ENCODE results near the gene ALK.

Gene ALK

GRCh38 chr2:29394981-29395350, 526.4 kb downstream of the ALK start:
- no peak overlapping the region for H3K4me3 ChIP-seq (ENCODE audit: control insufficient read depth, low read depth, low read length)
- no peak for TF ChIP-seq CTCF (IDR thresholded peaks at IDR 0.05; ENCODE audit: control insufficient read depth, insufficient read depth, low read depth, low read length, missing control alignments)
- DNase-seq (ENCODE audit: low read depth) = no peak

- DNase-seq (ENCODE audit: low read depth) = no peak
These were observed 526.9 kb downstream of the ALK start for GRCh38 chr2:29394311-29394980.

GRCh38 chr2:29393676-29394075, 527.7 kb downstream of the ALK start:
- no peak for TF ChIP-seq CTCF (IDR thresholded peaks at IDR 0.05; ENCODE audit: control insufficient read depth, insufficient read depth, low read depth, low read length, missing control alignments)
- no peak for DNase-seq (ENCODE audit: low read depth)
- no peak overlapping the region for H3K4me3 ChIP-seq (ENCODE audit: control insufficient read depth, low read depth, low read length)

More at GRCh38 chr2:29394311-29394980, 526.9 kb downstream of the ALK start:
- H3K4me3 ChIP-seq (ENCODE audit: control insufficient read depth, low read depth, low read length) = no peak overlapping the region
- TF ChIP-seq CTCF (IDR thresholded peaks at IDR 0.05; ENCODE audit: control insufficient read depth, insufficient read depth, low read depth, low read length, missing control alignments) = no peak

GRCh38 chr2:29392774-29393173, 528.6 kb downstream of the ALK start:
- TF ChIP-seq CTCF (IDR thresholded peaks at IDR 0.05; ENCODE audit: control insufficient read depth, insufficient read depth, low read depth, low read length, missing control alignments) = no peak
- H3K4me3 ChIP-seq (ENCODE audit: control insufficient read depth, low read depth, low read length) = no peak overlapping the region
- no peak for DNase-seq (ENCODE audit: low read depth)

- DNase-seq (ENCODE audit: low read depth) = no peak
- no peak overlapping the region for H3K4me3 ChIP-seq (ENCODE audit: control insufficient read depth, low read depth, low read length)
- TF ChIP-seq CTCF (IDR thresholded peaks at IDR 0.05; ENCODE audit: control insufficient read depth, insufficient read depth, low read depth, low read length, missing control alignments) = no peak
These were observed 531.2 kb downstream of the ALK start for GRCh38 chr2:29390136-29390535.

- no peak for TF ChIP-seq CTCF (IDR thresholded peaks at IDR 0.05; ENCODE audit: control insufficient read depth, insufficient read depth, low read depth, low read length, missing control alignments)
- DNase-seq (ENCODE audit: low read depth) = no peak
- H3K4me3 ChIP-seq (ENCODE audit: control insufficient read depth, low read depth, low read length) = no peak overlapping the region
These were observed 531.7 kb downstream of the ALK start for GRCh38 chr2:29389686-29390085.

Measured in AG09309 (cell line).